K562 (cell line): ENCODE data around the gene CDCA7. TPM values are rescaled to one million over a fixed set of nuclear protein-coding genes. Genes with fewer than 3 reads are reported as not detected.

Experiments used
- AFF4 ChIP-seq: sonication (generic); formaldehyde crosslinking; IDR thresholded peaks from 2 replicates; pipeline ENCODE4 v1.8.0; 2023; ENCODE audit warnings: mild to moderate bottlenecking, missing genetic modification reagents
- CREB3 ChIP-seq: fragments of 450-650 bp; conservative IDR thresholded peaks from 2 replicates; pipeline ENCODE4 v1.6.1; 2016; ENCODE audit warnings: missing genetic modification characterization, low read depth, mild to moderate bottlenecking, missing compliant biosample characterization, moderate library complexity
- FOXA3 ChIP-seq, 2 experiments: fragments of 450-650 bp in 1 of 2; sonication (generic) in 1 of 2; formaldehyde crosslinking; IDR thresholded peaks in 1 of 2; conservative IDR thresholded peaks in 1 of 2; 2 replicates each; pipeline versions ENCODE4 v1.4.0 to v1.8.0; 2020 to 2022; ENCODE audit warnings: mild to moderate bottlenecking in 2 of 2, missing genetic modification reagents in 1 of 2
- KAT2B ChIP-seq: IDR thresholded peaks from one replicate; pipeline ENCODE4 v1.6.1; 2012; ENCODE audit warnings: low read depth, mild to moderate bottlenecking, control low read depth, inconsistent platforms, low read length, moderate library complexity
- KDM5B ChIP-seq: fragments of 200-600 bp; sonication (generic); IDR thresholded peaks from 2 replicates; pipeline ENCODE4 v1.6.1; 2012; ENCODE audit warnings: low read depth, mild to moderate bottlenecking, moderate library complexity, low read length, control low read depth, inconsistent platforms; ENCODE audit not compliant: insufficient replicate concordance
- MTA1 ChIP-seq: fragments of 450-650 bp; IDR thresholded peaks from 2 replicates; pipeline ENCODE4 v1.6.1; 2017; ENCODE audit warnings: borderline replicate concordance
- NELFE ChIP-seq: IDR thresholded peaks from 2 replicates; pipeline ENCODE4 v1.6.1; 2011; ENCODE audit warnings: mild to moderate bottlenecking; ENCODE audit not compliant: insufficient read depth, insufficient read length
- POLR2B ChIP-seq: fragments of 450-650 bp; IDR thresholded peaks from 2 replicates; pipeline ENCODE4 v1.6.1; 2018; ENCODE audit warnings: low read depth; ENCODE audit not compliant: partially characterized antibody
- RBM39 ChIP-seq: fragments of 200-400 bp; formaldehyde crosslinking; optimal IDR thresholded peaks from 2 replicates; pipeline ENCODE3; 2018; ENCODE audit warnings: low read depth, low read length
- TRIM25 ChIP-seq: fragments of 450-650 bp; IDR thresholded peaks from 2 replicates; pipeline ENCODE4 v1.7.0; 2016; ENCODE audit warnings: borderline replicate concordance
- ZNF655 ChIP-seq: fragments of 250-450 bp; sonication (Bioruptor Pico); IDR thresholded peaks from 2 replicates; pipeline ENCODE4 v1.5.0; 2021
- polyA plus RNA-seq, 8 experiments: library from polyadenylated mRNA; depleted of rRNA in 4 of 8; stranded (reverse) in 5 of 8; unstranded in 3 of 8; fragments of >200 nt; fragmentation: Nextera tagmentation in 2 of 8; fragmentation: Illumina TruSeq in 1 of 8; extraction: Ambion mirVana in 2 of 8; extraction: Trizol in 1 of 8; gene quantifications; 2 replicates each; pipeline versions ENCODE4 v1.2.1 to v1.2.3, GENCODE V29; 2011 to 2014; ENCODE audit warnings: inconsistent platforms in 1 of 8, missing spikeins in 1 of 8
- total RNA-seq, 7 experiments: library from RNA; depleted of rRNA in 6 of 7; stranded (reverse); fragments of >200 nt in 6 of 7; fragmentation: Illumina TruSeq in 2 of 7; extraction: Trizol in 2 of 7; gene quantifications; 2 replicates each; pipeline versions ENCODE4 v1.2.1 to v1.2.3, GENCODE V29; 2011 to 2021; ENCODE audit warnings: low replicate concordance in 1 of 7
- TF ChIP-seq, protein P1 (sequence below): fragments of 450-650 bp; IDR thresholded peaks from 2 replicates; pipeline ENCODE4 v1.6.1; 2016; ENCODE audit warnings: mild to moderate bottlenecking
- TF ChIP-seq, protein P2 (sequence below): sonication (generic); formaldehyde crosslinking; IDR thresholded peaks from 2 replicates; pipeline ENCODE4 v1.8.0; 2022; ENCODE audit warnings: mild to moderate bottlenecking, missing genetic modification reagents

CDCA7 gene
- total and polyA plus RNA-seq, 9 of the 15 experiments (the other 6 are each of a cell fraction or from before 2014, with no cell fraction given), result 28.5 to 122 (median 51.0) TPM

- TF ChIP-seq, protein P1, sequence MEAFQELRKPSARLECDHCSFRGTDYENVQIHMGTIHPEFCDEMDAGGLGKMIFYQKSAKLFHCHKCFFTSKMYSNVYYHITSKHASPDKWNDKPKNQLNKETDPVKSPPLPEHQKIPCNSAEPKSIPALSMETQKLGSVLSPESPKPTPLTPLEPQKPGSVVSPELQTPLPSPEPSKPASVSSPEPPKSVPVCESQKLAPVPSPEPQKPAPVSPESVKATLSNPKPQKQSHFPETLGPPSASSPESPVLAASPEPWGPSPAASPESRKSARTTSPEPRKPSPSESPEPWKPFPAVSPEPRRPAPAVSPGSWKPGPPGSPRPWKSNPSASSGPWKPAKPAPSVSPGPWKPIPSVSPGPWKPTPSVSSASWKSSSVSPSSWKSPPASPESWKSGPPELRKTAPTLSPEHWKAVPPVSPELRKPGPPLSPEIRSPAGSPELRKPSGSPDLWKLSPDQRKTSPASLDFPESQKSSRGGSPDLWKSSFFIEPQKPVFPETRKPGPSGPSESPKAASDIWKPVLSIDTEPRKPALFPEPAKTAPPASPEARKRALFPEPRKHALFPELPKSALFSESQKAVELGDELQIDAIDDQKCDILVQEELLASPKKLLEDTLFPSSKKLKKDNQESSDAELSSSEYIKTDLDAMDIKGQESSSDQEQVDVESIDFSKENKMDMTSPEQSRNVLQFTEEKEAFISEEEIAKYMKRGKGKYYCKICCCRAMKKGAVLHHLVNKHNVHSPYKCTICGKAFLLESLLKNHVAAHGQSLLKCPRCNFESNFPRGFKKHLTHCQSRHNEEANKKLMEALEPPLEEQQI, result no peak
- peak; percentile 38; the same call in 1 of the 2 replicates for TF ChIP-seq MTA1
- TF ChIP-seq AFF4, result no peak
- TF ChIP-seq FOXA3 (CRISPR knock-in tag; conservative IDR thresholded peaks at IDR 0.05 in 1 of 2, IDR thresholded peaks at IDR 0.05 in 1 of 2), result peak in 1 of 2 experiments; percentile 88; a peak in 2 of 4 replicates
- TF ChIP-seq KAT2B, result no peak
- TF ChIP-seq RBM39, result no peak
- no peak for TF ChIP-seq NELFE
- no peak for TF ChIP-seq KDM5B
- no peak for TF ChIP-seq CREB3 (tag)
- TF ChIP-seq TRIM25, result no peak
- no peak for TF ChIP-seq ZNF655 (CRISPR knock-in tag)
- no peak for TF ChIP-seq POLR2B
- TF ChIP-seq, protein P2, sequence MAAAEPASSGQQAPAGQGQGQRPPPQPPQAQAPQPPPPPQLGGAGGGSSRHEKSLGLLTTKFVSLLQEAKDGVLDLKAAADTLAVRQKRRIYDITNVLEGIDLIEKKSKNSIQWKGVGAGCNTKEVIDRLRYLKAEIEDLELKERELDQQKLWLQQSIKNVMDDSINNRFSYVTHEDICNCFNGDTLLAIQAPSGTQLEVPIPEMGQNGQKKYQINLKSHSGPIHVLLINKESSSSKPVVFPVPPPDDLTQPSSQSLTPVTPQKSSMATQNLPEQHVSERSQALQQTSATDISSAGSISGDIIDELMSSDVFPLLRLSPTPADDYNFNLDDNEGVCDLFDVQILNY, result no peak
Measured at GRCh38 chr2:173354073-173354581, 545 bp upstream of the CDCA7 start (continued).
